Umbilical cord (tissue), 2 donors: ENCODE results near the gene VPS37C. TPM values are rescaled to one million over a fixed set of nuclear protein-coding genes. Genes with fewer than 3 reads are reported as not detected.

Experiments
- DNase-seq: peaks from one replicate; pipeline ENCODE4 v3.0.0-alpha.2; 2015; ENCODE audit warnings: low spot score
- total RNA-seq: library from RNA; depleted of rRNA; stranded (reverse); fragments of >200 nt; gene quantifications from one replicate; pipeline ENCODE4 v1.2.3, GENCODE V29; 2014; ENCODE audit warnings: low replicate concordance; ENCODE audit not compliant: insufficient read depth

The VPS37C gene
- total RNA-seq, 1 donor from 2014 or later, result 11.1 TPM

GRCh38 chr11:61133145-61133544 is 28.1 kb downstream of the VPS37C start:
- no peak for DNase-seq

GRCh38 chr11:61132646-61133045 is 28.6 kb downstream of the VPS37C start:
- DNase-seq, result no peak

GRCh38 chr11:61131998-61132555 is 29.1 kb downstream of the VPS37C start:
- no peak for DNase-seq

- no peak for DNase-seq
Measured at GRCh38 chr11:61131586-61131985, 29.6 kb downstream of the VPS37C start.

GRCh38 chr11:61131186-61131585 is 30.0 kb downstream of the VPS37C start:
- DNase-seq, result no peak

GRCh38 chr11:61129639-61130523 is 31.3 kb downstream of the VPS37C start:
- peak; percentile 89 for DNase-seq

- no peak for DNase-seq
Measured at GRCh38 chr11:61128947-61129638, 32.1 kb downstream of the VPS37C start.

GRCh38 chr11:61127991-61128390 is 33.2 kb downstream of the VPS37C start:
- DNase-seq, result no peak

GRCh38 chr11:61126256-61126655 is 35.0 kb downstream of the VPS37C start:
- no peak for DNase-seq

GRCh38 chr11:61125310-61125684 is 35.9 kb downstream of the VPS37C start:
- DNase-seq, result no peak

- DNase-seq, result no peak
Measured at GRCh38 chr11:61124574-61125309, 36.5 kb downstream of the VPS37C start.

GRCh38 chr11:61123775-61124571 is 37.3 kb downstream of the VPS37C start:
- no peak for DNase-seq

- no peak for DNase-seq
Measured at GRCh38 chr11:61122761-61123160, 38.5 kb downstream of the VPS37C start.

- DNase-seq, result no peak
Measured at GRCh38 chr11:61121917-61122316, 39.3 kb downstream of the VPS37C start.

- DNase-seq, result no peak
Measured at GRCh38 chr11:61121192-61121831, 39.9 kb downstream of the VPS37C start.

GRCh38 chr11:61120706-61121191 is 40.5 kb downstream of the VPS37C start:
- DNase-seq, result peak; percentile 94

GRCh38 chr11:61120099-61120705 is 41.0 kb downstream of the VPS37C start:
- peak; percentile 13 for DNase-seq

GRCh38 chr11:61119571-61119970 is 41.7 kb downstream of the VPS37C start:
- DNase-seq, result no peak

GRCh38 chr11:61119055-61119454 is 42.2 kb downstream of the VPS37C start:
- no peak for DNase-seq

GRCh38 chr11:61118406-61118805 is 42.8 kb downstream of the VPS37C start:
- no peak for DNase-seq
